GM12878 (cell line): ENCODE measurements around the gene ST3GAL5. TPM values are rescaled to one million over a fixed set of nuclear protein-coding genes. Genes with fewer than 3 reads are reported as not detected.

Experiments
- BMI1 ChIP-seq: fragments of 450-650 bp; IDR thresholded peaks from 2 replicates; pipeline ENCODE4 v1.6.1; 2016; ENCODE audit warnings: mild to moderate bottlenecking, moderate library complexity, borderline replicate concordance
- FOS ChIP-seq: IDR thresholded peaks from 3 replicates; pipeline ENCODE4 v1.6.1; 2011; ENCODE audit warnings: borderline replicate concordance; ENCODE audit not compliant: insufficient read length; ENCODE audit errors: extremely low read depth
- IKZF2 ChIP-seq, 2 experiments: fragments of 450-650 bp; IDR thresholded peaks; 2 replicates each; pipeline ENCODE4 v1.6.1; 2017; ENCODE audit warnings: mild to moderate bottlenecking in 2 of 2, moderate library complexity in 2 of 2
- LARP7 ChIP-seq: fragments of 450-650 bp; IDR thresholded peaks from 2 replicates; pipeline ENCODE4 v1.6.1; 2017; ENCODE audit warnings: mild to moderate bottlenecking
- MEF2A ChIP-seq: IDR thresholded peaks from 2 replicates; pipeline ENCODE4 v1.6.1; 2011; ENCODE audit warnings: low read depth, mild to moderate bottlenecking, low read length, moderate library complexity; ENCODE audit not compliant: insufficient read depth
- NFIC ChIP-seq: IDR thresholded peaks from 2 replicates; pipeline ENCODE4 v1.6.1; 2012; ENCODE audit warnings: low read depth, mild to moderate bottlenecking, inconsistent platforms, low read length, moderate library complexity
- NFYB ChIP-seq: IDR thresholded peaks from 2 replicates; pipeline ENCODE4 v1.6.1; 2011; ENCODE audit warnings: low read depth, mild to moderate bottlenecking, low read length, improper control_type of control experiment, moderate library complexity; ENCODE audit not compliant: insufficient read depth
- NR2C2 ChIP-seq: IDR thresholded peaks from 2 replicates; pipeline ENCODE4 v1.6.1; 2011; ENCODE audit warnings: borderline replicate concordance, low read depth; ENCODE audit not compliant: control insufficient read depth, insufficient read length
- POLR2AphosphoS5 ChIP-seq: IDR thresholded peaks from 2 replicates; pipeline ENCODE4 v1.6.1; 2011; ENCODE audit warnings: mild to moderate bottlenecking, low read length, inconsistent platforms
- RAD51 ChIP-seq: fragments of 450-650 bp; IDR thresholded peaks from 2 replicates; pipeline ENCODE4 v1.6.1; 2016; ENCODE audit warnings: moderate library complexity, mild to moderate bottlenecking, inconsistent platforms
- SREBF1 ChIP-seq: IDR thresholded peaks from 2 replicates; pipeline ENCODE4 v1.6.1; 2012; ENCODE audit warnings: mild to moderate bottlenecking, low read length
- TAF1 ChIP-seq: IDR thresholded peaks from 2 replicates; pipeline ENCODE4 v1.6.1; 2011; ENCODE audit warnings: mild to moderate bottlenecking, low read depth, low read length, borderline replicate concordance
- TBL1XR1 ChIP-seq: IDR thresholded peaks from 2 replicates; pipeline ENCODE4 v1.6.1; 2012; ENCODE audit warnings: low read depth, low read length, improper control_type of control experiment
- YBX1 ChIP-seq: fragments of 450-650 bp; IDR thresholded peaks from 2 replicates; pipeline ENCODE4 v1.6.1; 2016; ENCODE audit warnings: antibody characterized with exemption
- ZNF274 ChIP-seq: IDR thresholded peaks from one replicate; pipeline ENCODE4 v1.8.0; 2011; ENCODE audit not compliant: insufficient read length, insufficient read depth
- polyA plus RNA-seq, 11 experiments: library from polyadenylated mRNA; depleted of rRNA in 4 of 11; unstranded in 6 of 11; stranded (reverse) in 5 of 11; fragments of >200 nt; fragmentation: Nextera tagmentation in 4 of 11; fragmentation: Illumina TruSeq in 1 of 11; extraction: Ambion mirVana in 4 of 11; extraction: Trizol in 1 of 11; gene quantifications; 1 replicate in 1 of 11; 2 replicates in 10 of 11; pipeline versions ENCODE4 v1.2.1 to v1.2.3, GENCODE V29; 2011 to 2016; ENCODE audit warnings: inconsistent platforms in 2 of 11, missing spikeins in 2 of 11, low read depth in 1 of 11
- total RNA-seq, 4 experiments: library from RNA; depleted of rRNA in 3 of 4; stranded (reverse); fragments of >200 nt in 3 of 4; fragmentation: Illumina TruSeq in 1 of 4; extraction: Trizol in 1 of 4; gene quantifications; 2 replicates each; pipeline versions ENCODE4 v1.2.1 to v1.2.3, GENCODE V29; 2013 to 2021
- TF ChIP-seq, protein P1 (sequence below): fragments of 450-650 bp; formaldehyde crosslinking; IDR thresholded peaks from 2 replicates; pipeline ENCODE4 v1.4.0; 2020; ENCODE audit warnings: mild to moderate bottlenecking, moderate library complexity
- TF ChIP-seq, protein P2 (sequence below): fragments of 450-650 bp; IDR thresholded peaks from 2 replicates; pipeline ENCODE4 v1.6.1; 2017; ENCODE audit warnings: mild to moderate bottlenecking
- TF ChIP-seq, protein P3 (sequence below): IDR thresholded peaks from 2 replicates; pipeline ENCODE4 v1.6.1; 2012; ENCODE audit warnings: low read depth, low read length, improper control_type of control experiment
- TF ChIP-seq, protein P4 (sequence below): fragments of 450-650 bp; IDR thresholded peaks from 2 replicates; pipeline ENCODE4 v1.6.1; 2018; ENCODE audit warnings: mild to moderate bottlenecking, low read depth, moderate library complexity; ENCODE audit not compliant: partially characterized antibody
- TF ChIP-seq, protein P5 (sequence below): IDR thresholded peaks from 2 replicates; pipeline ENCODE4 v1.6.1; 2011; ENCODE audit warnings: low read depth, mild to moderate bottlenecking, low read length, moderate library complexity, borderline replicate concordance; ENCODE audit errors: extremely low read depth

The ST3GAL5 gene
- total and polyA plus RNA-seq, 10 of the 15 experiments (the other 5 are each of a cell fraction or from before 2014, with no cell fraction given), result 5.2 to 60.9 (median 10.2) TPM

DNA sequence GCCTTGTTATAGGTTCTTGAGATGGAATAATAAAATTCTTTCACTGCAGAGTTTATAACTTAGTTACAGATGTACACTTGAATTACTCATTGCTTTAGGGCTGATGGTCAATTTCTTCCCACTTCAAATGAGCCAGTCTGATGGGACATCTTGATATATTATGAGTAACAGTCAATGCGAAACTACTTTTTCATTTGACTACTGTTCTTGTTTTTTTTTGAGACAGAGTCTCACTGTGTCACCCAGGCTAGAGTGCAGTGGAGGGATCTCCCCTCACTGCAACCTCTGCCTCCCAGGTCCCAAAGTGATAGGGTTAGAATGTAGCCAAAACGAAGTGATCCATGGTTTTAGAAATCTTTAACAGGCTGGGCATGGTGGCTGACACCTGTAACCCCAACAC, 57.1 kb downstream of the ST3GAL5 start (continued):
- TF ChIP-seq SREBF1, result no peak
- peak; percentile 47; the same call in 1 of the 2 replicates for TF ChIP-seq NFIC
- TF ChIP-seq NR2C2, result no peak
- TF ChIP-seq, protein P1, sequence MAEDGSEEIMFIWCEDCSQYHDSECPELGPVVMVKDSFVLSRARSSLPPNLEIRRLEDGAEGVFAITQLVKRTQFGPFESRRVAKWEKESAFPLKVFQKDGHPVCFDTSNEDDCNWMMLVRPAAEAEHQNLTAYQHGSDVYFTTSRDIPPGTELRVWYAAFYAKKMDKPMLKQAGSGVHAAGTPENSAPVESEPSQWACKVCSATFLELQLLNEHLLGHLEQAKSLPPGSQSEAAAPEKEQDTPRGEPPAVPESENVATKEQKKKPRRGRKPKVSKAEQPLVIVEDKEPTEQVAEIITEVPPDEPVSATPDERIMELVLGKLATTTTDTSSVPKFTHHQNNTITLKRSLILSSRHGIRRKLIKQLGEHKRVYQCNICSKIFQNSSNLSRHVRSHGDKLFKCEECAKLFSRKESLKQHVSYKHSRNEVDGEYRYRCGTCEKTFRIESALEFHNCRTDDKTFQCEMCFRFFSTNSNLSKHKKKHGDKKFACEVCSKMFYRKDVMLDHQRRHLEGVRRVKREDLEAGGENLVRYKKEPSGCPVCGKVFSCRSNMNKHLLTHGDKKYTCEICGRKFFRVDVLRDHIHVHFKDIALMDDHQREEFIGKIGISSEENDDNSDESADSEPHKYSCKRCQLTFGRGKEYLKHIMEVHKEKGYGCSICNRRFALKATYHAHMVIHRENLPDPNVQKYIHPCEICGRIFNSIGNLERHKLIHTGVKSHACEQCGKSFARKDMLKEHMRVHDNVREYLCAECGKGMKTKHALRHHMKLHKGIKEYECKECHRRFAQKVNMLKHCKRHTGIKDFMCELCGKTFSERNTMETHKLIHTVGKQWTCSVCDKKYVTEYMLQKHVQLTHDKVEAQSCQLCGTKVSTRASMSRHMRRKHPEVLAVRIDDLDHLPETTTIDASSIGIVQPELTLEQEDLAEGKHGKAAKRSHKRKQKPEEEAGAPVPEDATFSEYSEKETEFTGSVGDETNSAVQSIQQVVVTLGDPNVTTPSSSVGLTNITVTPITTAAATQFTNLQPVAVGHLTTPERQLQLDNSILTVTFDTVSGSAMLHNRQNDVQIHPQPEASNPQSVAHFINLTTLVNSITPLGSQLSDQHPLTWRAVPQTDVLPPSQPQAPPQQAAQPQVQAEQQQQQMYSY, result no peak
- TF ChIP-seq YBX1, result no peak
- TF ChIP-seq, protein P2, sequence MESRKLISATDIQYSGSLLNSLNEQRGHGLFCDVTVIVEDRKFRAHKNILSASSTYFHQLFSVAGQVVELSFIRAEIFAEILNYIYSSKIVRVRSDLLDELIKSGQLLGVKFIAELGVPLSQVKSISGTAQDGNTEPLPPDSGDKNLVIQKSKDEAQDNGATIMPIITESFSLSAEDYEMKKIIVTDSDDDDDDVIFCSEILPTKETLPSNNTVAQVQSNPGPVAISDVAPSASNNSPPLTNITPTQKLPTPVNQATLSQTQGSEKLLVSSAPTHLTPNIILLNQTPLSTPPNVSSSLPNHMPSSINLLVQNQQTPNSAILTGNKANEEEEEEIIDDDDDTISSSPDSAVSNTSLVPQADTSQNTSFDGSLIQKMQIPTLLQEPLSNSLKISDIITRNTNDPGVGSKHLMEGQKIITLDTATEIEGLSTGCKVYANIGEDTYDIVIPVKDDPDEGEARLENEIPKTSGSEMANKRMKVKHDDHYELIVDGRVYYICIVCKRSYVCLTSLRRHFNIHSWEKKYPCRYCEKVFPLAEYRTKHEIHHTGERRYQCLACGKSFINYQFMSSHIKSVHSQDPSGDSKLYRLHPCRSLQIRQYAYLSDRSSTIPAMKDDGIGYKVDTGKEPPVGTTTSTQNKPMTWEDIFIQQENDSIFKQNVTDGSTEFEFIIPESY, result no peak
- TF ChIP-seq FOS, result no peak
- TF ChIP-seq NFYB, result no peak
- TF ChIP-seq IKZF2 (IDR thresholded peaks at IDR 0.05), result peak; percentile 23 to 24; a peak in 1 of 4 replicates
- no peak for TF ChIP-seq LARP7
- TF ChIP-seq ZNF274, result no peak
- TF ChIP-seq, protein P3, sequence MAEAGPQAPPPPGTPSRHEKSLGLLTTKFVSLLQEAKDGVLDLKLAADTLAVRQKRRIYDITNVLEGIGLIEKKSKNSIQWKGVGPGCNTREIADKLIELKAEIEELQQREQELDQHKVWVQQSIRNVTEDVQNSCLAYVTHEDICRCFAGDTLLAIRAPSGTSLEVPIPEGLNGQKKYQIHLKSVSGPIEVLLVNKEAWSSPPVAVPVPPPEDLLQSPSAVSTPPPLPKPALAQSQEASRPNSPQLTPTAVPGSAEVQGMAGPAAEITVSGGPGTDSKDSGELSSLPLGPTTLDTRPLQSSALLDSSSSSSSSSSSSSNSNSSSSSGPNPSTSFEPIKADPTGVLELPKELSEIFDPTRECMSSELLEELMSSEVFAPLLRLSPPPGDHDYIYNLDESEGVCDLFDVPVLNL, result no peak
- TF ChIP-seq RAD51, result no peak
- TF ChIP-seq POLR2AphosphoS5, result no peak
- TF ChIP-seq BMI1, result no peak
- TF ChIP-seq, protein P4, sequence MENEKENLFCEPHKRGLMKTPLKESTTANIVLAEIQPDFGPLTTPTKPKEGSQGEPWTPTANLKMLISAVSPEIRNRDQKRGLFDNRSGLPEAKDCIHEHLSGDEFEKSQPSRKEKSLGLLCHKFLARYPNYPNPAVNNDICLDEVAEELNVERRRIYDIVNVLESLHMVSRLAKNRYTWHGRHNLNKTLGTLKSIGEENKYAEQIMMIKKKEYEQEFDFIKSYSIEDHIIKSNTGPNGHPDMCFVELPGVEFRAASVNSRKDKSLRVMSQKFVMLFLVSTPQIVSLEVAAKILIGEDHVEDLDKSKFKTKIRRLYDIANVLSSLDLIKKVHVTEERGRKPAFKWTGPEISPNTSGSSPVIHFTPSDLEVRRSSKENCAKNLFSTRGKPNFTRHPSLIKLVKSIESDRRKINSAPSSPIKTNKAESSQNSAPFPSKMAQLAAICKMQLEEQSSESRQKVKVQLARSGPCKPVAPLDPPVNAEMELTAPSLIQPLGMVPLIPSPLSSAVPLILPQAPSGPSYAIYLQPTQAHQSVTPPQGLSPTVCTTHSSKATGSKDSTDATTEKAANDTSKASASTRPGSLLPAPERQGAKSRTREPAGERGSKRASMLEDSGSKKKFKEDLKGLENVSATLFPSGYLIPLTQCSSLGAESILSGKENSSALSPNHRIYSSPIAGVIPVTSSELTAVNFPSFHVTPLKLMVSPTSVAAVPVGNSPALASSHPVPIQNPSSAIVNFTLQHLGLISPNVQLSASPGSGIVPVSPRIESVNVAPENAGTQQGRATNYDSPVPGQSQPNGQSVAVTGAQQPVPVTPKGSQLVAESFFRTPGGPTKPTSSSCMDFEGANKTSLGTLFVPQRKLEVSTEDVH, result no peak
- no peak for TF ChIP-seq MEF2A
- no peak for TF ChIP-seq TBL1XR1
- no peak for TF ChIP-seq TAF1
- TF ChIP-seq, protein P5, sequence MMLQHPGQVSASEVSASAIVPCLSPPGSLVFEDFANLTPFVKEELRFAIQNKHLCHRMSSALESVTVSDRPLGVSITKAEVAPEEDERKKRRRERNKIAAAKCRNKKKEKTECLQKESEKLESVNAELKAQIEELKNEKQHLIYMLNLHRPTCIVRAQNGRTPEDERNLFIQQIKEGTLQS, result no peak
